GM21526 (cell line): Measurements from ENCODE around the gene ERP29.
"Not testable (repeated sequence)": the region's sequence is repeated elsewhere in the genome, so short reads cannot be mapped to it uniquely, and the experiment has no call there.

Experiments
- ATAC-seq: cut with Tn5 transposase; IDR thresholded peaks from one replicate; pipeline ENCODE4 v1.9.1; 2021; ENCODE audit warnings: moderate library complexity; ENCODE audit not compliant: unreplicated experiment, low FRiP score

The ERP29 gene

DNA sequence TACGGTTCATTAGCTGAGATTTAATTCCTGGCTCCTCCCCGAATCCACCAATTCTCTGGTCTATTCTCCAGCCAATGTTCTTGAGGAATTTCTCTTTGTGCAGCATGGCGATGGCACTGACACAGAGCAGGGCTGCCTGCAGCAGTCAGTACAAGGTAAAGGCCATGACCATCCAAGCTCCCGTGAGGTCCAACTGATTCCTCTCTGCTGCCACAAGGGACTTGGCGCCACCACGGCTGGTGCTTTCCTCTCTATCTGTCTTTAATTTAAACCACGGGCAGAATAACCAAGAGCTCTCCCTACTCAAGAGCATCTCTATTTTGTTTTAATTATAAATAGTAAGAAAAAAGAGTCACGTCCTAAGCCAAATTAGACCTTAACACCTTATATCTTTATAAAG, 12.4 kb upstream of the ERP29 start:
- ATAC-seq: no peak

DNA sequence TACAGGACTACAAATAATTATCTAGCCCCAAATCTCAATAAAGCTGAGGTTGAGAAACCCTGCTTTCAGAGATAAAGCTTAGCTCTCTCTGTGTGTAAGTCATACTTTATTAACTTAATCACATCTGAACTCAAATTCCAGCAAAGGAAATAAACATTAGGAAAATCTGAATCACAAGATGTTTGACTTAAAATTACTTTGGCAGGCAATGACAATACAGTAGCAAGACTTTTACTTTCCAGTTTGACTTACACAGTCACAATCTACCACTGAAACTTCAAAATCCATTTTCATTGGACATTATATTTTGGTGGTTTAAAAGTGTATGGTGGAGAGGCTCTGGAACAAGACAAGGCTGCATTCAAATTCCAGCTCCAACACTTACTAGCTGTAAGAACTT, 11.7 kb upstream of the ERP29 start:
- ATAC-seq: no peak

DNA sequence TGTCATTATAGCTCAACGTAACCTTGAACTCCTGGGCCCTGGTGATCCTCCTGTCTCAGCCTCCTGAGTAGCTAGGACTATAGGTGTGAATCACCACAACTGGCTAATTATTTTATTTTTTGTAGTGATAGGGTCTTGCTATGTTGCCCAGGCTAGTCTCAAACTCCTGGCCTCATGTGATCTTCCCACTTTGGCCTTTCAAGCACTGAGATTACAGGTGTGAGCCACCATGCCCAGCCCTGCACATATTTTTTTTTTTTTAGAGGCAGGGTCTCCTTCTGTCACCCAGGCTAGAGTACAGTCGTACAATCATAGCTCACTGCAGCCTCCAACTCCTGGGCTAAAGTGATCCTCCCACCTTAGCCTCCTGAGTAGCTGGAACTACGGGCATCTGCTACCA, 9.2 kb upstream of the ERP29 start:
- ATAC-seq: no peak

DNA sequence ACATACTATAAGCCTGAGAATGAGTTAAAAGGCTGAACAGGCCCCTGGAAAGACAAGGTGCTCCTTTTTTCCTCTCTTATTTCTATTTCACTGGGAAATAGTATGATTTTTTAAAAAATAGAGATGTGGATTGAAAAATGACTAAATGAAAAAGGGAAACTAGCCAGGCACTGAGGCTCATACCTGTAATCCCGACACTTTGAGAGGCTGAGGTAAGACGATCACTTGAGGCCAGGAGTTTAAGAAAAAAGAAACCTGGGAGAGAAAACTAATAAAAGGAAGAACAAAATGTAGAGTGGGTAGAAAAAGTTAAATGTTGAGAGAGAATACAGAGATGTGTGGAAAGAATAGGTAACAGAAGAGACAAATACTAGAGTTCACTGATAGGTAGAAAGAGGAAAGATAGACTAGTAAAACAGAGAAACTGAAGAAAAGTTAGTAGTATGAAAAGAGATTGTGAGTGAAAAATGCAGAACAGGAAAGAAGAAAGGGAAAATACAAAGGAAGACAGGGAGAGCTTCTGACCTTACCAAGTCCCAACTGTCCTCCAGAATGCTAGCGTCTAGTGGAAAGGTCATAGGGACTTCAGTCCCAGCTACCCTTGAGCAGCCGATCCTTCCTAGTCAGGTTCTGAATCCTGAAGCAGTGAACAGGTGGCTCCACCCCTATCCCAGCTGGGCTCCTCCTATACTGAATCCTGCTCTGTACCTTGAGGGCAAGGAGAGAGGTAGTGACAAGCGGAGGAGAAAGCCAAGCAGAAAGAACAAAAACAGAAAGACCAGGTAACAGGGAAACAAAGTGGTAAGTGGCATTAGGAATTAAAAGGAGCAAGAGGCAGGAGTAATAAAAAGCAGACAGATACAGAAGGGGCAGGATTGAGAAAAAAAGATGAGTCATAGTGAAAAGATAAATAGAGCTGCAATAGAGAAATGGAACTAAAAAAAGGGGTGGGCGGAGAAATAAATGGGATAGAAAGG, 7.5 kb upstream of the ERP29 start:
- no peak for ATAC-seq

DNA sequence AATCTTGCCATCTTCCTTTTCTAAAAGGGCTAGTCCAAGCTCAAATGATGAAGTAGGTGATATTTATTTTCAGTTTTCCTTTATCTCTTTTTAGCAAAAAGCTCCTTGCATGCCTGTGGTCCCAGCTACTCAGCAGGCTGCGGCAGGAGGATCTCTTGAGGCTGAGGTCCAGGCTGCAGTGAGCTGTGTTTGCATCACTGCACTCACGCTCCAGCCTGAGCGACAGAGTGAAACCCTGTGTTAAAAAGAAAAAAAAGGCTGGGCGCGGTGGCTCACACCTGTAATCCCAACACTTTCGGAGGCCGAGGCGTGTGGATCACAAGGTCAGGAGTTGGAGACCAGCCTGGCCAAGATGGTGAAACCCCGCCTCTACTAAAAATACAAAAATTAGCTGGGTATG, 5.3 kb upstream of the ERP29 start:
- no peak for ATAC-seq

DNA sequence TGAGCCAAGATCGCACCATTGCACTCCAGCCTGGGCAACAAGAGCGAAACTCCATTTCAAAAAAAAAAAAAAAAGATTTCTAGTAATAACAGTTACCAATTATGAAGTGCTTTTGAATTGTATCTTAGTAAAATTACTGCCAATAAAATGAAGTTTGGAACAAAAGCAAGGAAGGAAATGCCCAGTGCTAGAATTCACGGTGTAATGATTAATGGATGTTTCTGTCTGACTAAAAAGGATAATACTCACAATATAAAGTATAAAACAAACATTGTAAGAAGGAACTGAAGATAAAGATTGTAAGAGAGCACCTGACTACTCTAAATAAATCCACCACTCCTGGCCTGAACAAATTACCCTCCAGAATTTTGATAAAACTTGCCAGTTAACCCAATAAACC, 4.3 kb upstream of the ERP29 start:
- ATAC-seq: no peak

DNA sequence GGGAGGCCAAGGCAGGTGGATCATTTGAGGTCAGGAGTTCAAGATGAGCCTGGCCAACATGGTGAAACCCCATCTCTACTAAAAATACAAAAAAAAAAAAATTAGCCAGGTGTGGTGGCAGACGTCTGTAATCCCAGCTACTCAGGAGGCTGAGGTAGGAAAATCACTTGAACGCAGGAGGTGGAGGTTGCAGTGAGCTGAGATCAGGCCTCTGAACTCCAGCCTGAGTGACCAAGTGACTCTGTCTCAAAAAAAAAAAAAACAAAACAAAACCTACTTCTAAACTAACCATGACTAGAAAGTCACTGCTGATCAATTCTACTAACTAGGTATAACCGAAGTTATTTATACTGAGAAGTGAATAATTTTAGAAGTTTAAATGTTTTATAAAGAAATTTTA, 3.6 kb upstream of the ERP29 start:
- not testable (repeated sequence) for ATAC-seq

DNA sequence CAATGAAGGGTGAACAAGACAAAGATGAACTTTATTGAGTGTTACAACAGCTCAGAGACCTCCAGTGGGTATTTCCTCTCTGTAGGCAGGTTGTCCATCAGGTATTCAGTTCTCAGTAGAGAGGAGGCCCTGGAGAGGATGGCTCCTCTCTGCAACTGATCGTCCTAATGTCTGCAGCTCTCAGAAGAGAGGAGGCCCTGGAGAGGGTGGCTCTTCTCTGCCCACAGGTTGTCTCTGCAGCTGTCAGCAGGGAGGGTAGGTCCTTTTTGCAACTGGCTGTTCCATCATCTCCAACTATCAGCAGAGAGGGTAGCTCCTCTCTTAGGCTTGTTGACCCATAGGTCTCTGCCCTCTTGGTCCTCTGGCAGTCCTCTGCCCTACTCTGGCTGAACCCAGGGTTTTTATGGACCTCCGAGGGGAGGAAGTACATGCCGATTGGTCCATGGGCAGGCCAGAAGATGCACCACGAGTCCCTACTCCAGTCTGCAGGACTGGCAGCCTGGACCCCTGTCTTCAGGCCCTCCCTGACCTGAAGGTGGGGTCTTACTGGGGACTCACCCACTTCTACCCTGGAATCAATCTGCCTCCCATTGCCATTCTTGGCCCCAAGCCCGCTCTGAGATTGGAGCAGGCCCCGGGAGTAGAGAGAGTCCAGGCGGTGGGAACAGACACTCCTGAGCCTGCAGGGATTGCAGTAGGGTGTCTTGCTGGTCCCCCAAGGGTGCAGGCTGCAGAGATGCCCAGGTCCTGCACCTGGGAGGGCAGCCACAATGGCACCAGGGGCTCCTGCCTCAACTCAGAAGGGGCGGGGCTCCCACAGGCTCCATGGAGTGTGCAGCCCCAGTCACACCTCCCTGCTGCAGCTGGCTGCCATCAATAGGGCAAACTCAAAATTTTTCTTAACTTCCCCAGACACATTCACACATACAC, 2.5 kb upstream of the ERP29 start:
- no peak for ATAC-seq

DNA sequence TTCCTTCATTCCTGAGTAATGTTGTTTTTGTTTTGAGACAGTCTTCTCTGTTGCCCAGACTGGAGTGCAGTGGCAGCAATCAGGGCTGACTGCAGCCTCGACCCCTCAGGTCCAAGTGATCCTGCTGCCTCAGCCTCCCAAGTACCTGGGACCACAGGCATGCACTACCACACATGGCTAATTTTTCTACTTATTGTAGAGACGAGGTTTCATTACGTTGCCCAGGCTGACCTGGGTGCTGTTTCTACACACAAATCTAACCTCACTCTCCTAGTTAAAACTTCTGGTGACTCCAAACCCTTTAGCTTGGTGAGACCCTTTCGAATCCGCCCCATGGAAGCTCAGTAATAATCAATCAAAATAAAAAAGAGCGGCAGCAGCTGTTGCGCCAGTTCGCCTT, 1.5 kb upstream of the ERP29 start:
- ATAC-seq: no peak

DNA sequence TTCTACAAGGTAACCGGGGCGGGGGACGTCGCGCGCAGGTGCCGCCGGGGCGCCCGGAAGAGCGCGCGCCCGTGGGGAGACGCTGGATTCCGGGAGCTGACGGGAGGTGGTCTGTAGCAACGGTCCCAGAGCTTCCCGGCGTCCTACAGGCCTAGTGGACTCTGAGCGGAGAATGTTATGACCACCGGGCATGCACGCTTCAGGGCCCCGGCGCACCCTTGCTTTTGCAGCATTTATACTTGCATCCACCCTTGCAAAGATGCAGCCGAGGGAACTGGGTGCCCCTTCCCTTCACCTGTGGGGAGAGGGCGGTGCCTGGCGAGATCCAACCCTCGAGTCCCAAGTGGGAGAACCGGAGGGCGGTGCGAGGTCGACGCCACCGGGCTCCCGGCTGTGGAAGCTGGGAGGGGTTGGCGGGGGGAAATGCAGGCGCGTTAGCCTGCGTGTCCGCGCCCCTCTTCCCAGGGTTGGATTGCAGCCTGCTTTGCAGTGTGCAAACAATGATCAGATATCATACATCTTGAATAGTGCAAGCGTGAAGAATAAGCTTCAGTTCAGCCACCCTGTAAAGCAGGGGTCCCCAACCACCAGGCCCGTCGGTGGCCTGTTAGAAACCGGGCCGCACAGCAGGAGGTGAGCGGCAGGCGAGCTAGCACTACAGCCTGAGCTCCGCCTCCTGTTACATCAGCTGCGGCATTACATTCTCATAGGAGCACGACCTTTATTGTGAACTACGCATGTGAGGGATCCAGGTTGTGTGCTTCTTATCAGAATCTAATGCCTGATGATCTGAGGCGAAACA, 576 bp downstream of the ERP29 start:
- no peak for ATAC-seq

DNA sequence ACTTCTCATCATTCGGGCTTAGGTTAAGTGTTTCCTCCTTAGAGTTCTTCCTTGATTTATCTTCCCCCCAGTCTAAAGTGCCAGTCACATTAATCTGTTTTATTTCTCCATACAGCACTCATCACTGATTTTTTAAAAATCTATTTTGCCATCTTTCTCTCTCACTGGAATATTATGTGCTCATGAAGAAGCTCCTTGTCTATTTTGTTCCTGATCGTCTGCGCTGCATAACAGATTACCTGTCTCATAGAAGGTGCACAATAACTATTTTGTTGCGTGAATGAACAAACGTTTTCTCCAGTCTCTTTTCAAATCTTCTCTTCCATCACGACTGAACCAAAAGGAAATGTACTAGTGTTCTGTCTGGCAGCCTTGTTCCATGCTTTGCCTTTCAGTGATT, 2.7 kb downstream of the ERP29 start:
- ATAC-seq: no peak

DNA sequence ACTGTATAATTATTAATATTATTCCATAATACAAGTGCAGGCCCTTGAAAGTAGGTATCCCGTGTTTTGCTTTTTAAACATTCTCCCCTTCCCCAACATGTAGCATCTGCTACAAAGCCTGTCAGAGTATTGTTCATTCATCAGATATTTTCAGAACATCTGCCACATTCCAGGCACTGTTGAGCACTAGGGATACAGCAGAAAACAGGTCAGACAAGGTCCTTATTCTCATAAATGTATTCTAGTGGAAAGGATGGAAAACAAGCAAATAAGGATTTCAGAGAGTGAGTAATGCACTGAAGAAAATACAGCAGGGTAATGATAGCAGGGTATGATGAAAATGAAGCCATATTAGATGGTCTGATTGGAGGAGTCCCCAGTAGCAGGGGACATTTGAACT, 3.8 kb downstream of the ERP29 start:
- no peak for ATAC-seq

DNA sequence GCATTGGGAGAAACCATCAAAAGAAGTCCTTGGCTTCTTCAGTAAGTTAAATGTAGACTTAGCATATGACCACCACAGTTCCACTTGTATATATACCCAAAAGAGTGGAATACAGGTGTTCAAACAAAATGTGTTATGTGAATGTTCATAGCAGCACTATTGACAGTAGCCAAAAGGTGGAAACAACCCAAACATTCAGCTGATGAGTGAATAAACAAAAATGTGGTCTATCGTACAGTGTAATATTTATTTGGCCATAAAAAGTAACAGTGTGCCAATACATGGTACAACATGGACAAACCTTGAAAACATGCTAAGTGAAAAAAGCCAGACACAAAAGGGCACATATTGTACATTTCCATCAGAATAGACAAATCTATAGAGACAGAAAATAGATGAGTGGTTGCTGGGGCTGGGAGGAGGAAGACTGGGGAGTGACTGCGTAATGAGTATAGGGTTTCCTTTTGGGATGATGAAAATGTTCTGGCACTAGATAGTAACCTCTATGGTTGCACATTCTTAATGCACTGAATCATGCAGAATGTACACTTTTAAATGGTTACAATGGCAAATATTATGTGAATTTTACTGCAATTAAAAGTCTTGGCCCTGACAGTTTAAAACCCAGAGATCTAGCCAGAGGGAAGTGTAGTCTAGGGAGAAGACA, 5.5 kb downstream of the ERP29 start:
- ATAC-seq: no peak

DNA sequence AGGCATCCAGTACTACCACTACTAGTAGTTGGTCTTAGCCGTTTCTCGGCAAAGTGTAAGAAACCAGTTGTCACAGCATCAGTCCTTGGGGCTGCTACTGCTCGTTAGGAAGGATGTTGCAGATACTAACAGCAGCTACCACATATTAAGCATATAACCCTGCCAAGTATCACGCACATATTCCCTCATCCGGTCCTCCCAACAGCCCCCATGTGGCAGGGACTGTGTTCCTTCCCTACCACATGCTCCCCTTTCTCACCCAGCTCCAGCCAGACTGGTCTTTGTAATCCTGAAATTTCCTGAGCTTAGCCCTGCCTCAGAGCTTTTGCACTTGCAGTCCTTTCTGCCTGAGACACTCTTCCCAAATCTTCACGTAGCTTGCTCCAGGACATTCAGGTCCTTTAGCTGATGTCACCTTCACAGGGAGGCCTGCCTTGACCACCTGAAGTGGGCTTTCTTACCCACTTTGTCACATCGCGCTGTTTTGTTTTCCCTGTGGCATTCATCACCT, 7.8 kb downstream of the ERP29 start:
- ATAC-seq: no peak

DNA sequence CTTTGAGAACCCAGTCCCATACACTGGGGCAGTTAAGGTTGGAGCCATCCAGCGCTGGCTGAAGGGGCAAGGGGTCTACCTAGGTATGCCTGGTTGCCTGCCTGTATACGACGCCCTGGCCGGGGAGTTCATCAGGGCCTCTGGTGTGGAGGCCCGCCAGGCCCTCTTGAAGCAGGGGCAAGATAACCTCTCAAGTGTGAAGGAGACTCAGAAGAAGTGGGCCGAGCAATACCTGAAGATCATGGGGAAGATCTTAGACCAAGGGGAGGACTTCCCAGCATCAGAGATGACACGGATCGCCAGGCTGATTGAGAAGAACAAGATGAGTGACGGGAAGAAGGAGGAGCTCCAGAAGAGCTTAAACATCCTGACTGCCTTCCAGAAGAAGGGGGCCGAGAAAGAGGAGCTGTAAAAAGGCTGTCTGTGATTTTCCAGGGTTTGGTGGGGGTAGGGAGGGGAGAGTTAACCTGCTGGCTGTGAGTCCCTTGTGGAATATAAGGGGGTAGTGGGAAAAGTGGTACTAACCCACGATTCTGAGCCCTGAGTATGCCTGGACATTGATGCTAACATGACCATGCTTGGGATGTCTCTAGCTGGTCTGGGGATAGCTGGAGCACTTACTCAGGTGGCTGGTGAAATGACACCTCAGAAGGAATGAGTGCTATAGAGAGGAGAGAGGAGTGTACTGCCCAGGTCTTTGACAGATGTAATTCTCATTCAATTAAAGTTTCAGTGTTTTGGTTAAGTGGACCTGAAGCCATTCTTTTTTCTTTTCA, 9.2 kb downstream of the ERP29 start:
- no peak for ATAC-seq

DNA sequence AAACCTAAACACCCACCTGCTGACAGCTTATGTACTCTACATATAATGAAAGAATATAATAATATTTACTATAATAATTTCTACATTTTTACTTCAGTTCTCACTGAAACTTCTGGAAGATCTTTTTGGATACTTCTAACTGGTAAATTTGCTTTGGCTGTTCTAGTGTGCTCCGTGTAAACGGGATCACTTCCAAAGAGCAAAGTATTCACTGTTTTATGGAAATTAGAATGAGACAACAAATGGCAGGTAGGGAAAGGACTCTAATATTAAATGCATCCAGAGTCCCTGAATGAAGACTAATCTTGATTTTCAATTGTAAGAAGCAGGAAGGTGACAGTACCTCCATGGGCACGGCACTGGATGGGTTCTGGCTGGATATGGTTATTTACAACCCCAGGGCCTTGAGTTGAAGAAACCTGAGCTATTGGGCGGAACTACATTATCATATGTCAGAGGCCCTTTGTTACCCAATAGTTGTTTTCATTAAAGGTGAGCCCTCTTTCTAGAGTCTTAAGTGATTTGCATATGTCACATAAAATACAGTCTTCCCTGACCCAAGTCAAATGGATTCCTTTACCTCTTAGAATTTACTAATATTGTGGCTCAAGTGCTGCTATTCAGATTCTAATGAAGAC, 10.7 kb downstream of the ERP29 start:
- ATAC-seq: no peak

DNA sequence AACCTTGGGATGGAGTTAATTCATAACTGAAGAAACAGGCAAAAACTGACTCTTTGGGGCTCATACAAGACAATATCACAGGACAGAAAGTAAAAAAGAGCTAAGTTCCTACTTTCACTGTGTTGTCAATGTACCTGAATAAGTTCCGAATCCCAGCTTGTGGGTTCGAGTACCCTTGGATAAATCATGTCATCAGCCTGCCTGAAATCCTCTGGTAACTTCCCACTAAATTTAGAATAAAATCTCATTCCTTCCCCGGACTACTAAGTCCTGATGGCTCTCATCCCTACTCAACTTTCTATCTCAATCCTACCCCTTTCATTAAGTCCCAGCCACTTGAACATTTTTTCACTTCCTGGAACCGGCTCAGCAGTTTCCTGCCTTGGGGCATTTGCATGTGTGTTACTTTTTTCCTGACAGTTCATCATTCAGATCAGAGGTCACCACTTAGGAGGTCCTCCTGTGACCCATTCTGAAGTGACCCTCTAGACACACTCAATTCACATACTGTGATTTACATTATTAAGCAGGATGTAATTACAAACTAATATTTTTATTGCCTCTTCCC, 12.7 kb downstream of the ERP29 start:
- ATAC-seq: no peak

DNA sequence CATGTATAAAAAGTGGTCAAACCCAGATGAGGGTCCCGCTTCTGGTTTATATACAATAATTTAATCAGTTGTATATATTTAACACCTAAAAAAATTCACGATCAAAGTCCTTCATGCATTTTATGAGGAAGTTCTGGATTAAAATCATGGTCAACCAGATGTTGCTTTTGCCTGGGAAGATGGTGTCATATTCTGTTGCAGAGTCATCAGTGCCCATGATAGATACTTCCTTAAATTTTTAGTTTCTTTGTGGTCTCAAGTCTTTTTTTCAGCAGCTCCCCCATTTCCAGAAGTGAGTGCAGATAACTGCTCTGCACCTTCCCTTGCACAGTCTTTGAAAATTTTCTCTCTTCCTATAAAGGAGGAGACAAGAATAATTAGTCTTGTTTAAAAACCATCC, 16.1 kb downstream of the ERP29 start:
- ATAC-seq: no peak
